Esophagus muscularis mucosa (tissue), 4 donors: ENCODE measurements around the gene E2F4.

ENCODE experiments used
- EP300 ChIP-seq: sonication (generic); formaldehyde crosslinking; IDR thresholded peaks from one replicate; pipeline ENCODE4 v1.6.1; 2017; ENCODE audit warnings: antibody characterized with exemption
- POLR2A ChIP-seq: fragments of 450-650 bp; IDR thresholded peaks from one replicate; pipeline ENCODE4 v1.6.1; 2017; ENCODE audit warnings: antibody characterized with exemption, moderate library complexity, mild to moderate bottlenecking, low read depth
- POLR2AphosphoS5 ChIP-seq, 2 donors: sonication (generic); formaldehyde crosslinking; IDR thresholded peaks; one replicate each; pipeline ENCODE4 v1.6.1; 2017; ENCODE audit warnings: antibody characterized with exemption in 2 of 2
- TF ChIP-seq, protein P1 (sequence below), 3 experiments: fragments of 200-600 bp in 2 of 3; fragments of 450-650 bp in 1 of 3; sonication (generic) in 2 of 3; IDR thresholded peaks; one replicate each; pipeline ENCODE4 v1.5.1; 2017 to 2019; ENCODE audit warnings: antibody characterized with exemption in 3 of 3, mild to moderate bottlenecking in 2 of 3, moderate library complexity in 1 of 3

DNA sequence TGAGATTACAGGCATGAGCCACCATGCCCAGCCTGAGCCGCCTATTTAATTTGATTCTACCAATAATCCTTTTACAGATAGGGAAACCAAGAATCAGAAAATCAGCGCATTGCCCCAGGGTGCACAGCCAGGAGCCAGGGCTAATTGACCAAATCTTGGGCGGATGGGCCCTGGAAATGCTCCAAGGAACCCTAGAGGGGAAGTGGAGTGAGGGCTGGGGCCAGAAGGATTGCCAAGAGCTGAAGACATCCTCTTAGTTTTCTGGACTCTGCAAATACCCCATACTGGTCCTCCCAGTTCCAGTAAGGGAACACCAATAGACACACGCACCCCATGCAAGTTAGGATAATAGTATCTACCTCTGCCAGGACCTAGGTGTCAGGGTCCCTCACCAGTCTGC lies 51.5 kb downstream of the E2F4 start:
- TF ChIP-seq POLR2A (no peak), POLR2AphosphoS5 (IDR thresholded peaks at IDR 0.05) (no peak), EP300 (no peak)
- TF ChIP-seq, protein P1, sequence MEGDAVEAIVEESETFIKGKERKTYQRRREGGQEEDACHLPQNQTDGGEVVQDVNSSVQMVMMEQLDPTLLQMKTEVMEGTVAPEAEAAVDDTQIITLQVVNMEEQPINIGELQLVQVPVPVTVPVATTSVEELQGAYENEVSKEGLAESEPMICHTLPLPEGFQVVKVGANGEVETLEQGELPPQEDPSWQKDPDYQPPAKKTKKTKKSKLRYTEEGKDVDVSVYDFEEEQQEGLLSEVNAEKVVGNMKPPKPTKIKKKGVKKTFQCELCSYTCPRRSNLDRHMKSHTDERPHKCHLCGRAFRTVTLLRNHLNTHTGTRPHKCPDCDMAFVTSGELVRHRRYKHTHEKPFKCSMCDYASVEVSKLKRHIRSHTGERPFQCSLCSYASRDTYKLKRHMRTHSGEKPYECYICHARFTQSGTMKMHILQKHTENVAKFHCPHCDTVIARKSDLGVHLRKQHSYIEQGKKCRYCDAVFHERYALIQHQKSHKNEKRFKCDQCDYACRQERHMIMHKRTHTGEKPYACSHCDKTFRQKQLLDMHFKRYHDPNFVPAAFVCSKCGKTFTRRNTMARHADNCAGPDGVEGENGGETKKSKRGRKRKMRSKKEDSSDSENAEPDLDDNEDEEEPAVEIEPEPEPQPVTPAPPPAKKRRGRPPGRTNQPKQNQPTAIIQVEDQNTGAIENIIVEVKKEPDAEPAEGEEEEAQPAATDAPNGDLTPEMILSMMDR (IDR thresholded peaks at IDR 0.05) = no peak
